HG02938 (cell line): ENCODE data around the gene LHFPL3.

Experiments
- ATAC-seq: cut with Tn5 transposase; IDR thresholded peaks from one replicate; pipeline ENCODE4 v1.9.1; 2021; ENCODE audit warnings: mild to moderate bottlenecking, moderate library complexity; ENCODE audit not compliant: unreplicated experiment

The LHFPL3 gene

GRCh38 chr7:104794154-104794553, 465.8 kb downstream of the LHFPL3 start:
- ATAC-seq: no peak

- no peak for ATAC-seq
Measured at GRCh38 chr7:104794589-104794988, 466.2 kb downstream of the LHFPL3 start.

- no peak for ATAC-seq
Measured at GRCh38 chr7:104795086-104795485, 466.7 kb downstream of the LHFPL3 start.

GRCh38 chr7:104795616-104796398, 467.4 kb downstream of the LHFPL3 start:
- no peak for ATAC-seq

- ATAC-seq: no peak
Measured at GRCh38 chr7:104800307-104800706, 471.9 kb downstream of the LHFPL3 start.

GRCh38 chr7:104801022-104801421, 472.6 kb downstream of the LHFPL3 start:
- ATAC-seq: no peak

- no peak for ATAC-seq
Measured at GRCh38 chr7:104803931-104804330, 475.5 kb downstream of the LHFPL3 start.

- no peak for ATAC-seq
Measured at GRCh38 chr7:104804696-104805095, 476.3 kb downstream of the LHFPL3 start.

- no peak for ATAC-seq
Measured at GRCh38 chr7:104805449-104806317, 477.3 kb downstream of the LHFPL3 start.

- ATAC-seq: no peak
Measured at GRCh38 chr7:104807671-104808070, 479.3 kb downstream of the LHFPL3 start.

GRCh38 chr7:104809906-104810305, 481.5 kb downstream of the LHFPL3 start:
- no peak for ATAC-seq

GRCh38 chr7:104814126-104814525, 485.7 kb downstream of the LHFPL3 start:
- ATAC-seq: no peak

GRCh38 chr7:104814671-104815400, 486.4 kb downstream of the LHFPL3 start:
- no peak for ATAC-seq

- ATAC-seq: no peak
Measured at GRCh38 chr7:104816537-104816936, 488.1 kb downstream of the LHFPL3 start.

- no peak for ATAC-seq
Measured at GRCh38 chr7:104818961-104819880, 490.8 kb downstream of the LHFPL3 start.

GRCh38 chr7:104820836-104821535, 492.6 kb downstream of the LHFPL3 start:
- no peak for ATAC-seq

- ATAC-seq: no peak
Measured at GRCh38 chr7:104823177-104823576, 494.8 kb downstream of the LHFPL3 start.

GRCh38 chr7:104825099-104825498, 496.7 kb downstream of the LHFPL3 start:
- ATAC-seq: no peak

- no peak for ATAC-seq
Measured at GRCh38 chr7:104826135-104826534, 497.7 kb downstream of the LHFPL3 start.

- ATAC-seq: no peak
Measured at GRCh38 chr7:104836976-104837375, 508.6 kb downstream of the LHFPL3 start.
